ENCODE measurements around the gene LRRC8D.

DNA sequence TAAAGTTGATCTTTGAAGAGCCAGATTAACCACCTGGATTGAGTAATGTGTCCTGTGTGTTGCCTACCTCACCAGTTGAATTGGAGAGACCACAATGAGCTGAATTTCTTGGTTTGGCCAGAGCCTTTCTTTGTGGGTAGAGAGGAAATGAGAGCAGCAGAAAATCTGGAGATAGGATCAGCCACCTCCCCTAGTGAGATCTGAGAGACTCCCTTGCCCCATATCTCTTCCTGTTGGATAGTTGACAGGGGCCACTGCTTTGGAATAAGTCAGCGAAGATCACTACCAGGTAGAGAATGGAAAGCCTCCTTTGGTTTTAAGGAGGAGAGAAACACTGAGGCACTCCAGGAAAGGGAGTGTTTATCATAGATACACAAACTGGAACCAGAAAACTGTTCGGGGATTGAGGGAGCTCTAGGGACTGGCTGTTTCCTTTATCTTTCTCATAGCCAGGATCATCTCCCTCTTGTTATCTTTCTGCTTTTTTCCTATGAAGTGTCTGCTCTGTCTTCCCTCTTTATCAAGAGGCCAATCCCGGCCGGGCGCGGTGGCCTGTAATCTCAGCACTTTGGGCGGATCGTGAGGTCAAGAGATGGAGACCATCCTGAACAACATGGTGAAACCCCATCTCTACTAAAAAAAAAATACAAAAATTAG, 152.8 kb downstream of the LRRC8D start:
- TF ChIP-seq, protein P1, sequence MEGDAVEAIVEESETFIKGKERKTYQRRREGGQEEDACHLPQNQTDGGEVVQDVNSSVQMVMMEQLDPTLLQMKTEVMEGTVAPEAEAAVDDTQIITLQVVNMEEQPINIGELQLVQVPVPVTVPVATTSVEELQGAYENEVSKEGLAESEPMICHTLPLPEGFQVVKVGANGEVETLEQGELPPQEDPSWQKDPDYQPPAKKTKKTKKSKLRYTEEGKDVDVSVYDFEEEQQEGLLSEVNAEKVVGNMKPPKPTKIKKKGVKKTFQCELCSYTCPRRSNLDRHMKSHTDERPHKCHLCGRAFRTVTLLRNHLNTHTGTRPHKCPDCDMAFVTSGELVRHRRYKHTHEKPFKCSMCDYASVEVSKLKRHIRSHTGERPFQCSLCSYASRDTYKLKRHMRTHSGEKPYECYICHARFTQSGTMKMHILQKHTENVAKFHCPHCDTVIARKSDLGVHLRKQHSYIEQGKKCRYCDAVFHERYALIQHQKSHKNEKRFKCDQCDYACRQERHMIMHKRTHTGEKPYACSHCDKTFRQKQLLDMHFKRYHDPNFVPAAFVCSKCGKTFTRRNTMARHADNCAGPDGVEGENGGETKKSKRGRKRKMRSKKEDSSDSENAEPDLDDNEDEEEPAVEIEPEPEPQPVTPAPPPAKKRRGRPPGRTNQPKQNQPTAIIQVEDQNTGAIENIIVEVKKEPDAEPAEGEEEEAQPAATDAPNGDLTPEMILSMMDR (IDR thresholded peaks at IDR 0.05): no peak
- TF ChIP-seq POLR2A (IDR thresholded peaks at IDR 0.05): no peak
- no peak for TF ChIP-seq POLR2AphosphoS5 (IDR thresholded peaks at IDR 0.05)

Data from breast epithelium (tissue), 3 donors.